ENCODE measurements around the gene ELL. TPM values are rescaled to one million over a fixed set of nuclear protein-coding genes. Genes with fewer than 3 reads are reported as not detected.

ELL gene
- total and polyA plus RNA-seq, 9 of the 15 experiments (the other 6 are each of a cell fraction or from before 2014, with no cell fraction given), result 0.24 to 22.5 (median 4.1) TPM

- TF ChIP-seq FOXK1 (CRISPR knock-in tag; IDR thresholded peaks at IDR 0.05; ENCODE audit: borderline replicate concordance) (no peak), SLC30A9 (CRISPR knock-in tag; IDR thresholded peaks at IDR 0.05) (no peak), MED1 (CRISPR knock-in tag; IDR thresholded peaks at IDR 0.05; ENCODE audit: borderline replicate concordance) (no peak), LARP7 (IDR thresholded peaks at IDR 0.05) (no peak), XRCC3 (IDR thresholded peaks at IDR 0.05) (no peak), MAFG (tag; conservative IDR thresholded peaks at IDR 0.05) (no peak), ZBTB17 (CRISPR knock-in tag; IDR thresholded peaks at IDR 0.05) (peak; percentile 68), ZNF217 (CRISPR knock-in tag; IDR thresholded peaks at IDR 0.05) (no peak), KAT7 (CRISPR knock-in tag; IDR thresholded peaks at IDR 0.05; ENCODE audit: borderline replicate concordance) (no peak), NR3C1 (CRISPR knock-in tag; IDR thresholded peaks at IDR 0.05) (no peak), L3MBTL2 (IDR thresholded peaks at IDR 0.05) (peak; percentile 83), SRSF9 (IDR thresholded peaks at IDR 0.05; ENCODE audit: borderline replicate concordance, low read depth, low read length) (no peak), ATF4 (CRISPR knock-in tag; IDR thresholded peaks at IDR 0.05) (0 out of 2 replicates have a peak, but pooled peaks have one; percentile 30), SMARCE1 (IDR thresholded peaks at IDR 0.05) (no peak; the same call in 1 of the 2 replicates), ZNF146 (CRISPR knock-in tag; IDR thresholded peaks at IDR 0.05; ENCODE audit: unreplicated experiment) (no peak), EZH2 (IDR thresholded peaks at IDR 0.05; ENCODE audit: borderline replicate concordance, low read depth, low read length) (no peak), CBX2 (IDR thresholded peaks at IDR 0.05; ENCODE audit: insufficient read depth, low read length, poor library complexity, severe bottlenecking) (no peak), SRSF3 (IDR thresholded peaks at IDR 0.05; ENCODE audit: insufficient read depth, low read length) (peak; percentile 87; the same call in 1 of the 2 replicates), THAP12 (CRISPR knock-in tag; IDR thresholded peaks at IDR 0.05) (peak; percentile 74), RBM17 (IDR thresholded peaks at IDR 0.05; ENCODE audit: borderline replicate concordance, low read depth, low read length) (no peak), ZNF398 (CRISPR knock-in tag; IDR thresholded peaks at IDR 0.05) (no peak), TBP (optimal IDR thresholded peaks at IDR 0.05; ENCODE audit: low read depth, low read length) (peak; percentile 29), ZNF23 (CRISPR knock-in tag; IDR thresholded peaks at IDR 0.05) (no peak), TFAM (CRISPR knock-in tag; conservative IDR thresholded peaks at IDR 0.05) (no peak), CBFA2T2 (conservative IDR thresholded peaks at IDR 0.05) (no peak), CBFB (CRISPR knock-in tag; IDR thresholded peaks at IDR 0.05) (no peak)
Observed at GRCh38 chr19:18417250-18418028, 104.4 kb downstream of the ELL start (continued).
